Keratinocyte (primary cell): ENCODE measurements around the gene ENTPD8. TPM values are rescaled to one million over a fixed set of nuclear protein-coding genes. Genes with fewer than 3 reads are reported as not detected.

ENCODE experiments used
- DNase-seq: peaks from one replicate; pipeline ENCODE4 v3.0.0-alpha.2; 2011; ENCODE audit warnings: low read depth, missing footprints, low spot score
- FAIRE-seq: peaks from 2 replicates; lab custom pipeline; 2011; peaks lifted over from hg19 to GRCh38; lab: Jason Lieb, UNC
- H2AFZ ChIP-seq: 2 replicates; pipeline ENCODE4 v1.6.0; 2012; ENCODE audit warnings: low read length, control low read depth, inconsistent platforms; ENCODE audit not compliant: control insufficient read depth
- H3K27ac ChIP-seq: 2 replicates; pipeline ENCODE4 v1.5.1; 2011; ENCODE audit warnings: low read length; ENCODE audit not compliant: control insufficient read depth, insufficient read depth
- H3K27me3 ChIP-seq: 3 replicates; pipeline ENCODE4 v1.6.0; 2011; ENCODE audit warnings: low read length; ENCODE audit not compliant: control insufficient read depth, insufficient read depth; ENCODE audit errors: extremely low read depth
- H3K36me3 ChIP-seq, 2 experiments: 2 replicates in 1 of 2; 3 replicates in 1 of 2; pipeline ENCODE4 v1.5.1; 2011; ENCODE audit warnings: low read length in 2 of 2, mild to moderate bottlenecking in 1 of 2; ENCODE audit not compliant: control insufficient read depth in 2 of 2, insufficient read depth in 2 of 2; ENCODE audit errors: extremely low read depth in 1 of 2
- H3K4me1 ChIP-seq: 3 replicates; pipeline ENCODE4 v1.5.1; 2011; ENCODE audit warnings: low read length; ENCODE audit not compliant: control insufficient read depth, insufficient read depth; ENCODE audit errors: extremely low read depth
- H3K4me2 ChIP-seq: 3 replicates; pipeline ENCODE4 v1.6.0; 2011; ENCODE audit warnings: low read depth, low read length; ENCODE audit not compliant: control insufficient read depth, insufficient read depth; ENCODE audit errors: extremely low read depth
- H3K4me3 ChIP-seq, 3 experiments: fragments of 200-600 bp in 1 of 3; sonication (generic) in 1 of 3; 2 replicates in 2 of 3; 3 replicates in 1 of 3; pipeline ENCODE4 v1.5.1; 2011 to 2016; ENCODE audit warnings: low read length in 3 of 3, mild to moderate bottlenecking in 3 of 3, control low read depth in 2 of 3, inconsistent platforms in 1 of 3, low read depth in 1 of 3, mixed read lengths in 1 of 3, mixed run types in 1 of 3, moderate library complexity in 1 of 3; ENCODE audit not compliant: control insufficient read depth in 2 of 3, insufficient read depth in 2 of 3; ENCODE audit errors: extremely low read depth in 1 of 3
- H3K79me2 ChIP-seq: 2 replicates; pipeline ENCODE4 v1.6.0; 2012; ENCODE audit warnings: low read length; ENCODE audit not compliant: control insufficient read depth, insufficient read depth
- H3K9ac ChIP-seq: 3 replicates; pipeline ENCODE4 v1.6.0; 2011; ENCODE audit warnings: low read length; ENCODE audit not compliant: control insufficient read depth, insufficient read depth; ENCODE audit errors: extremely low read depth
- H3K9me1 ChIP-seq: 3 replicates; pipeline ENCODE4 v1.6.0; 2011; ENCODE audit warnings: low read length; ENCODE audit not compliant: control insufficient read depth, insufficient read depth; ENCODE audit errors: extremely low read depth
- H3K9me3 ChIP-seq: 2 replicates; pipeline ENCODE4 v1.5.1; 2012; ENCODE audit warnings: low read depth, low read length; ENCODE audit not compliant: control insufficient read depth
- H4K20me1 ChIP-seq: 3 replicates; pipeline ENCODE4 v1.6.0; 2011; ENCODE audit warnings: low read length; ENCODE audit not compliant: control insufficient read depth, insufficient read depth; ENCODE audit errors: extremely low read depth
- CTCF ChIP-seq, 3 experiments: IDR thresholded peaks in 1 of 3; conservative IDR thresholded peaks in 1 of 3; optimal IDR thresholded peaks in 1 of 3; 2 replicates in 2 of 3; 3 replicates in 1 of 3; pipeline versions ENCODE3 to v1.5.1; 2011; ENCODE audit warnings: low read length in 3 of 3, mild to moderate bottlenecking in 3 of 3, moderate library complexity in 2 of 3, control low read depth in 1 of 3, inconsistent platforms in 1 of 3; ENCODE audit not compliant: insufficient read depth in 2 of 3; ENCODE audit errors: extremely low read depth in 1 of 3
- EZH2 ChIP-seq: IDR thresholded peaks from one replicate; pipeline ENCODE4 v1.6.1; 2012; ENCODE audit warnings: inconsistent platforms, mild to moderate bottlenecking, low read length, moderate library complexity
- dilution Hi-C: fragments of 300-500 bp; cut with MboI; formaldehyde crosslinking; loops from one replicate; pipeline ENCODE4 v1.7.0; 2020; ENCODE audit warnings: low sequenced_read_pairs; ENCODE audit not compliant: extremely low pct_ligation_motif_present
- polyA plus RNA-seq, 5 experiments: library from polyadenylated mRNA; depleted of rRNA in 3 of 5; stranded (reverse) in 3 of 5; stranded (forward) in 1 of 5; unstranded in 1 of 5; fragments of >200 nt; gene quantifications; 1 replicate in 1 of 5; 2 replicates in 3 of 5; 3 replicates in 1 of 5; pipeline versions ENCODE4 v1.2.1 to v1.2.3, GENCODE V29; 2011 to 2012; ENCODE audit warnings: missing spikeins in 2 of 5, low read depth in 1 of 5, low replicate concordance in 1 of 5

Gene ENTPD8
- polyA plus RNA-seq, 1 donor (not counting 4 experiments of a cell fraction or from before 2014, with no cell fraction given) = not detected

- peaks cover 23% of the 10 kb centered on the region for H3K79me2 ChIP-seq
- peak overlapping the region; percentile 9 for H3K9ac ChIP-seq
- H3K9me3 ChIP-seq = no peaks in the 10 kb centered on the region
- H3K4me1 ChIP-seq = peaks cover 11% of the 10 kb centered on the region
- no peak overlapping the region for H3K4me2 ChIP-seq
- no peak for TF ChIP-seq EZH2
- TF ChIP-seq CTCF (optimal IDR thresholded peaks at IDR 0.05 in 1 of 3, IDR thresholded peaks at IDR 0.05 in 1 of 3, conservative IDR thresholded peaks at IDR 0.05 in 1 of 3; ENCODE audit: extremely low read depth in 1 of 3, insufficient read depth in 2 of 3, low read length in 3 of 3) = no peak
- H2AFZ ChIP-seq = no peak overlapping the region
- no peaks in the 10 kb centered on the region for H4K20me1 ChIP-seq
- H3K27me3 ChIP-seq = no peaks in the 10 kb centered on the region
- no peak overlapping the region for H3K27ac ChIP-seq
- peak overlapping the region in 1 of 3 experiments; percentile 6 for H3K4me3 ChIP-seq
- DNase-seq (no peak), FAIRE-seq (no peak)
- dilution Hi-C loops = no loop called here
- no peaks in the 10 kb centered on the region for H3K36me3 ChIP-seq
- H3K9me1 ChIP-seq = no peaks in the 10 kb centered on the region
Measured at GRCh38 chr9:137417161-137418021, 23.8 kb downstream of the ENTPD8 start.

- H3K27ac ChIP-seq = no peak overlapping the region
- DNase-seq (no peak), FAIRE-seq (no peak)
- no peak overlapping the region for H3K4me2 ChIP-seq
- H3K4me1 ChIP-seq = peaks cover 11% of the 10 kb centered on the region
- H2AFZ ChIP-seq = no peak overlapping the region
- no peaks in the 10 kb centered on the region for H4K20me1 ChIP-seq
- TF ChIP-seq CTCF (optimal IDR thresholded peaks at IDR 0.05 in 1 of 3, IDR thresholded peaks at IDR 0.05 in 1 of 3, conservative IDR thresholded peaks at IDR 0.05 in 1 of 3; ENCODE audit: extremely low read depth in 1 of 3, insufficient read depth in 2 of 3, low read length in 3 of 3) (no peak), EZH2 (no peak)
- dilution Hi-C loops = no loop called here
- H3K79me2 ChIP-seq = peaks cover 17% of the 10 kb centered on the region
- no peaks in the 10 kb centered on the region for H3K9me1 ChIP-seq
- H3K9ac ChIP-seq = no peak overlapping the region
- no peaks in the 10 kb centered on the region for H3K9me3 ChIP-seq
- no peak overlapping the region for H3K4me3 ChIP-seq
- no peaks in the 10 kb centered on the region for H3K27me3 ChIP-seq
- no peaks in the 10 kb centered on the region for H3K36me3 ChIP-seq
Measured at GRCh38 chr9:137416563-137417151, 24.5 kb downstream of the ENTPD8 start.
